HG02623 (cell line): ENCODE data around the gene SEC11C.
"Not testable (repeated sequence)": the region's sequence is repeated elsewhere in the genome, so short reads cannot be mapped to it uniquely, and the experiment has no call there.

Experiments
- ATAC-seq: cut with Tn5 transposase; IDR thresholded peaks from one replicate; pipeline ENCODE4 v1.9.1; 2021; ENCODE audit warnings: moderate library complexity; ENCODE audit not compliant: unreplicated experiment

The SEC11C gene

DNA sequence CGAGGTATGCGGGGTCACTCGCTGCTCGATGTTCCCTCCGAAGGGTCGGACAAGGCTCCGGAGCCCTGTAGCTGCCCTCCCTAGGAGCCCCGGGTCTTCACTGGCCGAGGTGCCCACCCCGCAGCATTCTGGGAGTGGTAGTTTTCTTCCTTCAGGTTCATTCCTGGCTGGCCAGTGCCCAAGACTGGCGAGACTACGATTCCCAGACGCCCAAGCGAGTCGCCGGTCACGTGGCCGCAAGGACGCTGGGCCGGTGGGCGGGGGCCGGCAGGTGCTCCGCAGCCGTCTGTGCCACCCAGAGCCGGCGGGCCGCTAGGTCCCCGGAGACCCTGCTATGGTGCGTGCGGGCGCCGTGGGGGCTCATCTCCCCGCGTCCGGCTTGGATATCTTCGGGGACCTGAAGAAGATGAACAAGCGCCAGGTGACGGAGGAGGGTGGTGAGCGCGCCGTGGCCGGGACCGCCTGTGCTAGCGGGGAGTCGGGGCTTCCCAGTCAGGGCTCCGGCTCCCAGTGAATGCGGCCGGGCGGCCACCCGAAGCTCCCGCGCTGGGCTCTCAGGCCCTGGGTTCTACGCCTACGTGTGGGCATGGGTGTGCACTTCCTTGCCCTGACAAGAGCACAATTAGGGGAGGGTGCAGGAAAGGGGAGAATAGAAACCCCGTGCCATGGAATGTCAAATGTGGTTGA is at the start of gene SEC11C:
Gene SEC11C (plus strand): TSS at position 270 of the 687 bp plus-strand sequence. CDS start 65 bp downstream, at position 335.
- ATAC-seq = peak; percentile 74

DNA sequence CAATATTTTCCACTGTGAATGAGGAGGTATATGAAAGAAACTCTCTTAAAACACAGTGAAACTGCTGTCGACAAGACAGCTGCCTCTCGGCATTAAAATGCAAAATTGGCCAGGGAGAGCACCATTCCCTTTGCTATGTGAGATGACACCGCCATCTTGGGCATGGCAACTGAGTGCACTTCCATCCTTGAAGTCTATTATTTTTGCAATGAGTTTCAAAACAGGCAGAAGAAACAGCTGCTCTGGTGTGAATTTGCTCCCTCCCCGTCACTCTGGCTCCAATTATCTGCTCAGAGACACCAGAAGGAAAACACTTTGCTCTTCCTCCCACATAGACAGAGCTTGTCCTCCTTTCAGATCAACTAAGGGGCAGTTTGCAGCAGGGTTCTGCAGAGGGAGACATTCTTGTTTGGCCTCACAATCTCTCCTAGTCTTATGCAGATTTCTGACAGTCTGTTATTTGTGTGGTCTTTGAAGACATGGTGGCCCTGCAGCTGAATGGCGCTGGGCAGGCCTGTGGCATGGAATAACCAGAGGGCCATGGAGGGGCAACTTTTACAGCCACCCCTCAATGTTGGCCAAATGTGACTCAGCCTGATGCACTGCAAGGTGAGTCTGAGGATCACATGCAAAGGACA is 48.6 kb upstream of the SEC11C start:
- no peak for ATAC-seq

DNA sequence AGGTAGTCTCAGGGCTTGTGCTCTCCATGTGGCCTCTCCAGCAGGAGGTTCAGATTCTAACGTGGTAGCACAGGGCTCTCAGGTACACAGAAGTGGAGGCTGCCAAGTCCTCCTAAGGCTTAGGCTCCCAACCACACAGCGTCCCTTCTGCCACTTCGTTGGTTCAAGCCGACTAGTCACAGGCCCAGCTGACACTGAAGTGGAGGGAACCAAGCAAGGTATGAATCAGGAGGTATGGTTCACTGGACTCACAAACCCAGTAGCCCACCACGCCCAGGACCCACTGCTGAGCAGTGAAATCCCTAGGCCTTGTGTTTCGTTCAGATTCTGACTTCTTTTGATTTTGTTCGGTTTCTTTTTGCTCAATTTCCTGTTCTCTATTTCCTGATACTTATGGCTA is 46.0 kb upstream of the SEC11C start:
- no peak for ATAC-seq

DNA sequence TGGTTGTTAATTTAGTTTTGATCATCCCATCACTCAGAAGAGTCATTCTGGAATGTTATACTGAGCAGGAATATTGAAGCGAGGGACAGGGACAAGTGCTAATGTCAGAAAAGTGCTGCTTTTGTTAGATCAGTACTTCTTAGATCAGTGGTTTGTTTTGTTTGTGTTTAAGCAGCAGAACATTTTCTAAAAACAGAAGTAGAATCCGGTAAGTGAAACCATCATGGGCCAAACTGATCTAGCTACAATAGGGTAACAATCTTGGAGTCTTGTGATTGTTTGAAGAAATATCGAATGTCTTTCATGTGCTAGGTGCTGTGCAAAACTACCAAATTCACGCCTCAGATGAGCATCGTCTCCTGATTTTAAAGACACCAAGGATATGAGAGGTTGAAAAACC is 45.1 kb upstream of the SEC11C start:
- ATAC-seq = no peak

DNA sequence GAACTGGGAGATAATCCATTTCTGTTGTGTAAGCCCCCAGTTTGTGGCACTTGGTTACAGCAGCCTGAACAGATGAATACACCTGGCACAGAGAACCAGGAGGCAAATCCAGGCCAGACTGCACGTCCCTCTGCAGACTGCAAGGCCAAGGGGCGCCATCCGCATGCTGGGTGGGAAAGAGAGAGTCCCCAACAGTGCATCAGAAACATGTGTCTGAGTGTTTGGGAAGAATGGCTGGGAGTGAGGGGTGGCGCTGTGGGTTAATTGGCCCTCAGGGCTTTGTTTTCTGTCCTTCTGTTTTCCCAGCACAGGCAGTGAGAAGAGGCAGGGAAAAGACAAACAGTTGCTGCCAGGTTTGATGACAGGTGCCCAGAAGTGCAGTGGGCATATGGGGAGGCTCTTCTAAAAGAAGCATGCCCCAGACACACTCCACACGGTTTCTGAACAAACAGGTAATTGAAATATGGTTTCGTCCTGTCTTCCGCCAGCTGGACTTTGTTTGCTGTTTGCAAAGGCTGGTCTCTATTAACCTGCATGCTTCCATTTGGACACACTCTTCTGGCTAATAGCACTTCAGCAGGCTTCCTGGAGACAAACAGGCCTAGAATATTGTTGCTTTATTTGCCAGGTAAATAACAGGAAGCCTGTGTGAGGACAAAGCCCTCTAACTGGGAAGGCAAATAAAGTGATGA is 43.4 kb upstream of the SEC11C start:
- ATAC-seq = no peak

DNA sequence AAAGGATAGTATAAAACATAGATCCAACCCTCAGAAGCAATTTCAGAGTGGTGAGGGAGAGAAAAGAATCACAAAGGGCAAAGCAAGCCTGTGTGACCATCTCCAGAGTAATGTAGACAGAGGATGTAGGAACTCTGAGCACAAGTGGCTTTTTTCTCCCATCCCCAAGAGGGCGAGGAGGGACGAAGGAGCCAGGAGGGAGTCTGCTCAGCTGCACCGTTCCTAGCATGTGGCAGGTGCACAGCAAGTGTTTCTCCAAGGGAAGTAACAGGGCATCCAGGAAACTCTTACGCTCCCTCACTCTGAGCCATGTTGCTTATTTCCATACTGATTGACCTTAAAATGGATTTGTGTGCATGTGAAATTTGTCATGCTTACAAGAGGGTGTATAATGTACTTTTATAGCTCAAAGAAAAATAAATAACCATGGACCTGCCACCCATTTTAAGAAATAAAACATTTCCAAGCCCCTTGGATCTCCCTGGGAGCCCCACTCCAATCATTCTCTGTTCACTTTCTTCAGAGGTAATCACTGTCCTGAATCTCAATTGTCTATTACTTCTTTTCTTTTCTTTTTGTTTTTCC is 37.8 kb upstream of the SEC11C start:
- ATAC-seq = no peak

DNA sequence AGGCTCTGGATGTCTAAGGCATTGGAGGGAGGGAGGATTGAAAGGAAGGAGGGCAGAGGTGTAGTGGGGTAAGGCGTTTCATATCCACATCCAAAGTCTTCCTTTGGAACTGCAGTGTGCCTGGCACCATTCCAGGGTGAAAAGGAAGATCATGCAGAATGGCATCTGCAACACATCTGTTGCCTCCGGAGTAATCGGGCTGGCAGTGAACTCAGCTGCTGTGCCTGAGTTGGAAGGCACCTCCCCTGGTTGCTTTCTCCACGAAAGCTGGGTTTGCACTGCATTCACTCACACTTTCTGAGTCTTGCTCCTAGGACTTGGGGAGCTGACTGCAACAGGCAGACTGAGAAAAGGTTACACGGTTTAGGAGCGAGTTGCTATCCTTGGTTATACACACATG is 30.3 kb upstream of the SEC11C start:
- ATAC-seq = no peak

DNA sequence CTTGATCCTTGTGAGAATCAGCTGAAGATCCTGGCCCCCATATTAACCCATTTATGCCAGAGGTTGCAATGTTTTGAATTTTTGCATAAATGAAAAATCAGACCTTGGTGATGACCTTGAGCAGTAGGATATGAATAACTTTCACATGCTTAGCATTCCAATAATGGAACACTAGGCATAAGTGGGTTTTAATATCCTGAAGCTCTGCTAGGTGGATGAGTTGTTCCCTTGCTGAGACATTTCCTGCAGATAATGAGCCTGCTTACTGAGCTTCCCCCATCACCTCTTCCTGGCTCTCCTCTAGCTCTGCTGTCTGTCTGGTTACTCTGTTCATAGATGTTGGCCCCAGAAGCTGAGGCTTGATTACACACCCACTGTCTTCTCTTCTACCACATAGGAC is 25.5 kb upstream of the SEC11C start:
- no peak for ATAC-seq

DNA sequence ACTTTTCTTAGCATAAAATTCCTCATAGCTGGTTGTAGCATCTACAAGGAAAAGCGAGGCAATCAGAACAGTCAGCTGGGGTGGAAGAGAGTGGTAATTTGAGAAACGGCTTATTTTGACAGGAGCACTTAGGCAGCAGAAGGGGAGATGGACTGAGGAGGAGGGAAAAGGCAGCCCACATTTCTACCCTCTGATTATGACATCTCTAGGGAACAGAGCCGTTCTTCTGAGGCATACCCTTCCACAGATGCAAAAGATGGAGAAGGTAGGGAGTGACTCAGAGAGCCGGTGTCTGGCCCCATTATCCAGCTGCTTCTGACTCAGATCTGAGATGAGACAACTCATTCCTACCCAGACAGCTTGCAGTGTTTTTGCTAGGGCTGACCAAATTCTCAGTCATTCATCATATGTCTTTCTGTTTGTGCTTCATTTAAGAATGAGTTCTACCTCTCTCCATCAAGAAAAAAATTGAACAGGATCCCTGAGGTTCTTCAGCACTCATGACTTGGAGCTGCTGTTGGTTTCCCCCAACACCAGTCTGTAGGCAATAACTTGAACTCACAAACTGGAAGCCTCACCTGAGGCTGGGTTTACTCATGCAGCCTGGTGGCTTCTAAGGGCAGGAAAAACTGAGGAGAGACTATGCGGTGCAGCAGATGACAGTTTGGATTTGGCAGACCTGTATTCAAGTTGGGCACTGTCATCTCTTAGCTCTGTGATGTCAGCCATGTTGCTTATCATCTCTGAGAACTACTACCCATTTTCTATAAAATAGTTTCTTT is 15.9 kb upstream of the SEC11C start:
- ATAC-seq = peak; percentile 53

DNA sequence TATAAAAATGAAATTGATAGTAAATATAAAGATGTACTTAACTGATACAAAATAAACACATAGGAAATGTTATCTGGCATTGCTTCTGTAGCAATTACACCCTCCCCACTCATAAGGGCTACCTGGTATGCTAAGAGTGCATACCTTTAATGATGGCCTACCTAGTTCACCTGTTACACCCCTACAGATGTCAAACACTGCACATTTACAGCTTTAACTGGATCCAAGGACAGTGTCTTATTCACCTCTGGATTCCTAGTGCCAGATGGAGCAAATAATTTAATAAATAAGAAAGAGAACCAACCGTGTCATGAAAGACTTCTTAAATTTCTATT is 15.3 kb upstream of the SEC11C start:
- no peak for ATAC-seq

DNA sequence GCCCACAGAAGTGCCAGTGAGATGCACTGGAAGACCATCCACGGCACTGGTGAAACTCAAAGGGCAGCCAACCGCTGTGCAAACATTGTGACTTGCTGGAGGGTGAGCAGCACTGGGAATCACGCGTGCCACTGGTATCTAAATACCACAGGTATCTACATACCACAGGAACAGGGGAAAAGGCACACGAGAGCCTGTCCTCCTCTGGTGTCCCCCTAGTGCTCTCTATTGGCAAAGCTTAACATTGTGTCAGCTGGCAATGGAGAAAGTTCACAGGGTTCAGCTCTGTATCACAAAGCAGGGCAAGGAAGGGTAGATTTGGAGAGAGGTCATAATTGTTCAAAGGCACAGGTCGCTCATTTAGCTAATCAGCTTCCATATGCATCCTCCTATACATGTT is 12.6 kb upstream of the SEC11C start:
- ATAC-seq = no peak

DNA sequence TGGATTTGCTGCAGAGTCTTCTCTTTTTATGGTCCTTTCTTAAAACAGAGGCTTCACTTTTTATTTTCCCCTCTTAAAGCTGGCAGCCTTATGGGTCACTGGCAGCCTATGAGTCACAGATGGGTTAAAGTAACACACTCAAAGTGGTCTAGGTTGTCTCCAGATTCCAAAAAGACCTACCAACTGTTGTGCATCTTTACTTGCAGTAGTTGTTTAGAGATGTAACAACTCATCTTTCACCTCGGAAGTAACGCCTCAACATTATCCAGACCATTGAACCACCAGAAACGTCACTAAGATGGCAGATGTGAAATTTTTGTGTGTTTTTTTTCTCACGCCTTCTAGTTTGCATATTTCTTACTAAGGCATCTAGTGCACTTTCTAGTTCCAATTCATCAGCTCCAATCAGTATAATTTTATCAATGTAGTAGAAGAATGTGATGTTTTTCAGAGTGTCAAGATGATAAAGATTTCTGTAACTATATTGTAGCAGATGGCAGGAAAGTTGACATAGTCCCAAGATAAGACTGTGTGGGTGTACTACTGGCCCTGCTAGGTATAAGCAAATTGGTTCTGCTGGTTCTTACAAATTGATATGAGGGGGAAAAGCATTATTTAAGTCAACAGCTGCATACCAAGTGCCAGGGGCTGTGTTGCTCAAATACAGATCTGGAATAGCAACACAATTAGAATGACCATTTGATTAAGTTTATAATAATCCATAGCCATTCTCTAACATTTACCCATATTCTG is 9.6 kb upstream of the SEC11C start:
- ATAC-seq = no peak

DNA sequence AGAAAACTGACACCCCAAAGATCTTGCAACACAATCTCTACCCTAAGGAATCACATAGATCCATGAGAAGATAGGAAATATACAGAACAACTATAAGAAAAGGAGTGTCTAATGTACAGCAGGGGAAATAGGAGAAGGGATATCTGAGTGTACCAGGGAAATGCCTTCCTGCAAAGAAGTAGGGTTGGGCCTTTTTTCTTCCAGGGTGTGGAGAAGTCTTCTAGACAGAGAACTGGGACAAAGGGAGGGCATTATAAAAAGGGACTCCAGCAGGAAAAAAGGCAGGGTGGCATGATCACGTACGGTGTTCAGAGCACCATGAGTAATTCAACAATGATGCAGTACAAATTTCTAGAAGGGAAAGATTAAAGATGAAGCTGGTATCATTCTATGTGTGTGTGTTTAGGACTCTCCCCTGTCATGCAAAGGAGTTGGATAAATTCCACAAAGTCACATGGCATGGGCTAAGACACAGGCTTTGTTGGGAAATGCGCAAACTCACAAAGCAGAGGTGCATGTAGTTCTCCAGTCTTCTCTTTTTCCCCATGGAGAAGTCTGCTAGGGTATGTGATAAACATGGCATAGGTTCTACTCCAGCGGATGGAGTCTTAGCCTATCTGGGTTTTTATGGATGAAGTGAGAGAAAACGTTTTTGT is 6.7 kb upstream of the SEC11C start:
- no peak for ATAC-seq

DNA sequence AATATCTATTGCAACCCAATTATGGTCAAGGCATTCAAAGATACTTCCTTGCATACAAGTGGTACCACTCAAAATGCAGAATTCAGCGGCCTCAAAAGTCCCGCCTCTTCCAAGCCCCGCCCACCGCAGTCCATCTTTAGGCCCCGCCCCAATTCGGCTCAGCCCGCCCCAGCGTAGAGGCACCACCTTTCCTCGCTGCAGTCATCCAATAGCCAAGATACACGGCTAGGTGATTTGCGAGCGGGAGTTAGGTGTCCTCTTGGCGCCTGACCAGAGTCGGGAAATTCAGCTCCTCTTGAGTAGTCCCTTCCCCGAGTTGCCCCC is 431 bp upstream of the SEC11C start:
- ATAC-seq = peak; percentile 69

DNA sequence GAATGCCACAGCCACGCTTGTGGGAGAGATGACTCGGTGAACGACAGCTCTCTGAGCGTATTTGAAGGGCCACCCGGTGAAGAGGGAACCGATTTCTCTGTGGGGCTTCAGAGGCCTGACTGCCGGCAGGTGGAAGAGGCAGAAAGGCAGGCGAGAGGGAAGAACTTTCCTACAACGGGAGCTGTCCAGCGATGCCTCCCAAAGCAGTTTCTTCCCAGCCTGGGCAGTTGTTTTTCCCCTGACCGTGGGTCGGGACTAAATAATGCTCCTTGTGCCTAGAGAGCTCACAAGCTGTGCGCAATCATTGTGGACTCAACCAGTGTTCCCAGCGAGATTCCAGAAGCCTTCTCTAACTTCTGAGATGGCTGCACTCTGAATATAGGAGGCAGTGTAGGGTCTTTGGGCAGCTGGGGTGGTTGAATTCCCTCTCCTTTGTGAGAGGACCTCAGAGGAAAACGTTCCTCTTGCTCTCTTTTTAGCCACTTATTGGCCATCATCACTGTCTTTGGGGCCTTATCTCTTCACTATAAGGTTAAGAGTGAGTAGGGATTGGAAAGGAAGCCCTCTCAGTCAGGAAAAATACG is 710 bp downstream of the SEC11C start:
- no peak for ATAC-seq

DNA sequence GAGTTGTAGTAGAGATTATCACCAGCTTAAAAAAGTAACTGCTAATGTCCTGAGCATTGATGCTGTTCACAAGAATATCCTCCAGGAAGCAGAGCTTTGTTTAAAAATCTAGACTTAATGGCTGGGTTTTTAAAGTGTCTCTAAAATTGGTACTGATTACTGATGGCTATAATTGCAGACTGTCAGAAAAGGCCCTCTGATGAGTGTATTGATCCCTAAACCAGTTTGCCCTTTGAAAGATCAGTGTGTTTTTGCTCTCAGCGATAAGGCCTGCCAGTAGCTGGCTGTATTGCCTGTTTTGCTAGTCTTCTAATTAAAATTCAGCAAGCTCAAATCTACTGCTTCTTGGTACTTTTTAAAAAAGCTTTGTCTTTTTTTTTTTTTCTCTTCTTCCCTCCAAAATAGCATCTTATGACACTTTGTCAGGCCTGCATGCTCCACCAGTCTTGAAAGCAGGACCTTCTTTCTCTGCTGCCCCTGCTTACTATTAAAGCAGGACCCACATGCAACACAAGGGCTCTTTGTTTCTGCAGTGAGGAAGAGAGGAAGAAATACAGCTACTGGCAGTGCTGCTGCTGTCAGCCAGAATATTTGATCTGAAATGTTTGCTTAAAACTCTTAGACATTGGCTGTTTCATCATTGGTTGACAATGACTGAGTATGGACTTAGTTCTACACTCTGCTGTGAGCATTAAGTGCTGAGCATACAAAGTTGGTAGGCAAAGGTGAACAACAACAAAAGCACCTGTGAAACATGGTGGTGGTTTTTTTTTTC is 1.8 kb downstream of the SEC11C start:
- no peak for ATAC-seq

DNA sequence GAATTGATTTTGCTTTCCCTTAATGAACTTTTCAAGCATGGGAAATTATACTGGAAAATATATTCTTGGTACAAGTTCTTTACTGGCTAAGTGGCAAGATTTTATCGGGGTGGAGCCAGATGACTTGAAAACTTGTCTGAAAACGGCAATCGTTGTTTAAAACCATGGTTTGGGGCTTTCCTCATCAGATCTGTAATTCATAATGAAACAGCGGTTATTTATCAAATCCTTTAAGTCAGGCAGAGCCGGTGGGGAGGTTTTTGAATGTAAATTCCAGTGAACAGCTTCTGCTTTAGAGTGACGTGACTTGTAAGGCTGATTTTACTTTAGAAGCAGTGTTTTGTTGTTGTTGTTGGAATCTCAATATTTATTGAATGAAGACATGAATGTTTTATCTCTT is 2.6 kb downstream of the SEC11C start:
- no peak for ATAC-seq

DNA sequence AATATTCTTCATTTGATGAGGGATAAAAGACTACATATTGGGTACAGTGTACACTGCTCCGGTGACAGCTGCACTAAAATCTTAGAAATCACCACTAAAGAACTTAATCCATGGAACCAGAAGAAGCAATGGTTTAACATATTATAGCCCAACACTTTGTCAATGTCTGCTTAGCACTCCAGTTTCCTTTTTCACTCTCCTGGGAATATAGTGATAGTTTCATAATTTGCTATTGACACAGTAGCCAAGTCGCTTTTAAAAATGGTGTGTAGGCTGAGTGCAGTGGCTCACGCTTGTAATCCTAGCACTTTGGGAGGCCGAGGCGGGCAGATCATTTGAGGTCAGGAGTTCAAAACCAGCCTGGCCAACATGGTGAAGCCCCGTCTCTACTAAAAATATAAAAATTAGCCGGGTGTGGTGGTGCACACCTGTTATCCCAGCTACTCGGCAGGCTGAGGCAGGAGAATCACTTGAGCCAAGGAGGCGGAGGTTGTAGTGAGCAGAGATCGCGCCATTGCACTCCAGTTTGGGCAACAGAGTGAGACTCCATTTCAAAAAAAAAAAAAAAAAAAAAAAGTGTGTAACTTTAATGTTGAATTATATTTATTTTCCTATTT is 3.2 kb downstream of the SEC11C start:
- ATAC-seq = not testable (repeated sequence)

DNA sequence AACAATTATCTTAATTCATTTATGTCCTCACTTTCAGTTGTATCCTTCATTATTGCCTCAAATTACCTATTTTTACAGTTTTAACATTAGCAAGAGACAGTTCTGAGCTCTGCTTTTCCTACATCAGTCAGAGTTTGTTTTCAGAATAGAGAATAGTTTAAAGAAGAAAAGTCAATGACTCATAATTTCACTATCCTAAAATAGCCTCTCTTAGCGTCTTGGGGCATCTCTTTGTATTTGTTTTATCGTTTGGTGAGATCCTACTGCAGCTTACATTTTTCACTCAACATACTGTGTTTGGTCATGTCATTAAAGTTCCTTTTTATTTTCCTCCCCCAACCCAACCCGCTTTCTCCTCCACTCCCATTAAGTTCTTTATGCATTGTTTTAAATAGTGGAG is 3.8 kb downstream of the SEC11C start:
- ATAC-seq = no peak
